Left lung (tissue), 10 donors: Measurements from ENCODE around the gene CHCHD3. TPM values are rescaled to one million over a fixed set of nuclear protein-coding genes. Genes with fewer than 3 reads are reported as not detected.

ENCODE experiments used
- ATAC-seq: fragments of 200-7000 bp; cut with Tn5 transposase; one replicate; pipeline ENCODE4 v1.9.1; 2020; ENCODE audit warnings: moderate library complexity
- DNase-seq, 4 donors: peaks; one replicate each; pipeline ENCODE4 v3.0.0-alpha.2; 2013 to 2020
- H3K27ac ChIP-seq, 2 donors: fragments of 200-600 bp; sonication (generic) in 1 of 2; one replicate each; pipeline versions ENCODE4 v1.5.0 to v1.8.0; 2020 to 2021
- H3K27me3 ChIP-seq, 2 donors: fragments of 200-600 bp; sonication (generic) in 1 of 2; one replicate each; pipeline versions ENCODE4 v1.5.0 to v1.8.0; 2020 to 2021
- H3K36me3 ChIP-seq, 2 donors: fragments of 200-600 bp; sonication (generic) in 1 of 2; one replicate each; pipeline versions ENCODE4 v1.5.0 to v1.8.0; 2020 to 2021
- H3K4me1 ChIP-seq, 2 donors: fragments of 200-600 bp; one replicate each; pipeline ENCODE4 v1.8.0; 2021
- H3K4me3 ChIP-seq, 2 donors: fragments of 200-600 bp; sonication (generic) in 1 of 2; one replicate each; pipeline versions ENCODE4 v1.5.0 to v1.8.0; 2020 to 2021; ENCODE audit warnings: mild to moderate bottlenecking in 1 of 2
- H3K9me3 ChIP-seq, 2 donors: fragments of 200-600 bp; sonication (generic) in 1 of 2; one replicate each; pipeline versions ENCODE4 v1.5.0 to v1.8.0; 2020 to 2021
- CTCF ChIP-seq, 2 donors: fragments of 200-600 bp; sonication (generic) in 1 of 2; IDR thresholded peaks; one replicate each; pipeline versions ENCODE4 v1.5.0 to v1.8.0; 2021; ENCODE audit warnings: antibody characterized with exemption in 2 of 2
- intact Hi-C, 2 donors: fragments of 100-400 bp; cut with DNase I; formaldehyde crosslinking; loops; one replicate each; pipeline versions ENCODE4 v1.11.2 to v1.14.2; 2022
- polyA plus RNA-seq, 6 donors: library from polyadenylated mRNA; unstranded; fragments of 120-200 nt; gene quantifications; one replicate each; pipeline ENCODE4 v1.2.1, GENCODE V29; 2013; ENCODE audit not compliant: insufficient read length in 6 of 6
- total RNA-seq, 2 donors: library from RNA; stranded (reverse); fragmentation: NEBNext Ultra II Directional; extraction: Animal tissue kit (Norgen Biotek cat#: 25700); gene quantifications; one replicate each; pipeline ENCODE4 v1.2.1, GENCODE V29; 2021
- donor health status: DM: no; HTN: yes; CAD: no.
- donor health status: DM: no; HTN: no; CAD: no.

The CHCHD3 gene
- total and polyA plus RNA-seq, 8 donors, result 45.4 to 58.9 (median 54.5) TPM

DNA sequence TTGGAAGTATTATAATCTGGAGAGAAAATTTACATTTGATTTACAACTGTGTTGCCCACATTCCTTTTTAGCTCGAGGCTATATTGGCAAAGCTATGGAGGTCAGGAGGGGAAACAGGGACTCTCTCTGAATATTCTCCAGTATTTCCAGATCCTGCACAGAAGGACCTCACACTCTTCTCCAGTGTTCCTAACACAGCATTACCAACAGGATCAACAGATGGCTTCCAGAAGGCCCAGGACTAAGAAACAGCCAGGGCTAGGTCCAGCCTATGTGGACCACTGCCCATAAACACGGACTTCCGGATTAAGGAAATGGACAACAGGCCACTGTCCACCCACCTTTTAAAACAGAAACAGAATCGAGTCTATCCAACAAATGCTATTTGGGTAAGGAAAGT lies 65.3 kb downstream of the CHCHD3 start:
- intact Hi-C loops, result no loop called here
- ATAC-seq (no peak), DNase-seq (no peak)
- Histone ChIP-seq H3K27ac (peak overlapping the region in 1 of 2 donors; percentile 4), H3K4me3 (no peak overlapping the region), H3K4me1 (no peaks in the 10 kb centered on the region), H3K27me3 (no peaks in the 10 kb centered on the region), H3K36me3 (peaks cover 0 to 2% of the 10 kb centered on the region in 2 donors), H3K9me3 (no peaks in the 10 kb centered on the region)
- TF ChIP-seq CTCF (IDR thresholded peaks at IDR 0.05), result no peak

GRCh38 chr7:133015888-133016287 lies 66.0 kb downstream of the CHCHD3 start:
- Histone ChIP-seq H3K4me3 (no peak overlapping the region), H3K9me3 (no peaks in the 10 kb centered on the region), H3K4me1 (no peaks in the 10 kb centered on the region), H3K36me3 (no peaks in the 10 kb centered on the region), H3K27ac (peak overlapping the region in 1 of 2 donors; percentile 4), H3K27me3 (no peaks in the 10 kb centered on the region)
- no peak for ATAC-seq
- TF ChIP-seq CTCF (IDR thresholded peaks at IDR 0.05), result no peak
- no peak for DNase-seq
- intact Hi-C loops, result no loop called here

DNA sequence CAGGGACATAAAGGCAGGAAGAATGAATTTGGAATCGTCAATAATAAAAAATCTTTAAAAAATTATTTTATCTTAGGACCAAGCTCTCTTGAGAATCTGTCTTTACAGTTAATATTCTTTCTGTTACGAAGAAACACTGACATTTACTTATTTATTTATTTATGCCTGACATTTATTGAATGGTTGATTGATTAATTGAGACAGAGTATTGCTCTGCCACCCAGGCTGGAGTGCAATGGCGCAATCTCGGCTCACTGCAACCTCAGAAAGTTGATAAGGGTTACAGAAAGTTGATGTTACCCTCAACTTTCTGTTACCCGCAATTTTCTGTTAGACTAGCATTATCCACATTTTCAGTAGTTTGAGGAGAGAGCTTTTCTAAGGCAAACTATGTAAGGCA lies 70.1 kb downstream of the CHCHD3 start:
- no peak overlapping the region for H3K27ac ChIP-seq
- intact Hi-C loops, result no loop called here
- no peak for TF ChIP-seq CTCF (IDR thresholded peaks at IDR 0.05)

GRCh38 chr7:133009426-133010252 lies 72.3 kb downstream of the CHCHD3 start:
- Histone ChIP-seq H3K27me3 (no peaks in the 10 kb centered on the region), H3K4me3 (no peak overlapping the region), H3K9me3 (peaks cover 0 to 4% of the 10 kb centered on the region in 2 donors), H3K27ac (peak overlapping the region in 1 of 2 donors; percentile 56), H3K4me1 (no peaks in the 10 kb centered on the region), H3K36me3 (no peaks in the 10 kb centered on the region)
- TF ChIP-seq CTCF (IDR thresholded peaks at IDR 0.05), result no peak
- intact Hi-C loops, result no loop called here
- no peak for DNase-seq
- ATAC-seq, result no peak

More for the DNA sequence above, 70.1 kb downstream of the CHCHD3 start:
- no peaks in the 10 kb centered on the region for H3K4me1 ChIP-seq
- H3K36me3 ChIP-seq, result no peaks in the 10 kb centered on the region
- DNase-seq (no peak), ATAC-seq (no peak)
- no peaks in the 10 kb centered on the region for H3K9me3 ChIP-seq
- no peak overlapping the region for H3K4me3 ChIP-seq
- no peaks in the 10 kb centered on the region for H3K27me3 ChIP-seq

DNA sequence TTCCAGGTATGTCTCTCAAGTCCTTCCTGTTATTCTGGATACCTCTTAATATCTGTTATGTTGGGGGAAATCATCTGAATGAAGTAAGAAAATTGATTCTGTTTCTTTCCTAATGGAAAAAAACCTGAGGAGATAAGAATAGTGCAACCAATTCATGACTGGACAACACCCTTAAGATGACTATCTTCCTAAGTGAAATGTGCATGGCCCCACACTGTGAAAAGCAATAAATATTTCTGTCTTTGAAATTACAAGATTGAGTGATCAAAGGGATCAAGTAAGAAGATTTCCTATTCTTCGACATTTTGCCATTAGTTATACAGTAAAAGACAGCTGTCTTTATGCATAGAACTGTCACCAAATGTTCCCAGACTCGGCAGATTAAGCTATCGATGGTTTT lies 73.9 kb downstream of the CHCHD3 start:
- DNase-seq (no peak), ATAC-seq (no peak)
- no peak overlapping the region for H3K4me3 ChIP-seq
- peaks cover 0 to 4% of the 10 kb centered on the region in 2 donors for H3K9me3 ChIP-seq
- H3K36me3 ChIP-seq, result no peaks in the 10 kb centered on the region
- H3K4me1 ChIP-seq, result no peaks in the 10 kb centered on the region
- H3K27me3 ChIP-seq, result no peaks in the 10 kb centered on the region
- intact Hi-C loops, result no loop called here
- no peak overlapping the region for H3K27ac ChIP-seq
- no peak for TF ChIP-seq CTCF (IDR thresholded peaks at IDR 0.05)
